Mucosa of stomach (tissue), 1 donor: ENCODE results near the gene HERC2.

Experiments
- H3K27me3 ChIP-seq: one replicate; pipeline ENCODE4 v1.7.0; 2013; ENCODE audit warnings: mild to moderate bottlenecking, low read length; ENCODE audit not compliant: control insufficient read depth, insufficient read depth
- H3K36me3 ChIP-seq: one replicate; pipeline ENCODE4 v1.7.0; 2013; ENCODE audit warnings: low read length; ENCODE audit not compliant: control insufficient read depth, insufficient read depth
- H3K4me1 ChIP-seq: one replicate; pipeline ENCODE4 v1.7.0; 2013; ENCODE audit warnings: mild to moderate bottlenecking, low read length; ENCODE audit not compliant: control insufficient read depth, insufficient read depth
- H3K4me3 ChIP-seq: one replicate; pipeline ENCODE4 v1.7.0; 2013; ENCODE audit warnings: low read length
- H3K9ac ChIP-seq: one replicate; pipeline ENCODE4 v1.7.0; 2013; ENCODE audit warnings: mild to moderate bottlenecking, low read length, moderate library complexity
- H3K9me3 ChIP-seq: one replicate; pipeline ENCODE4 v1.7.0; 2013; ENCODE audit warnings: mild to moderate bottlenecking, low read length, moderate library complexity; ENCODE audit not compliant: control insufficient read depth
- donor health status: Pancreatic carcinoma.

The HERC2 gene

DNA sequence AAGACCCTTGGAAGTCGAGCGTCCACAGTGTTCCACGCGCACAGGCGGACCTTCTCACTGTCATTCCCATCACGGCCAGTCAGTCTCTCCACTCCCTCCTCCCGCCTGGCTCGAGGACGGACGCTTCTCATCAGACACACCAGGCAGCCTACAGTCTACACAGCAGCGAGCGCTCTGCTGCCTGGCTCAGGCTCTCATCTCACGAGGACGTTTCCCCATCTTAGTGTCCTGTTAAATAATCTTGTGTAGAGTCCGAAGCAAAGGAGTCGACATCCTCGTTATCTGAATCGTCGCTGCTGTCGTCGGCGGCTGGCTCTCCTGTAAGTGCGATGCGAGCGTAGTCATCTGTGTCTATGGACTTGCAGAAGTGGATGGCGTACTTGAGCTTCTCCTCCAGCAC is 210.4 kb downstream of the HERC2 start:
- Histone ChIP-seq H3K4me1 (peaks cover 7% of the 10 kb centered on the region), H3K27me3 (peaks cover 16% of the 10 kb centered on the region), H3K36me3 (peaks cover 4% of the 10 kb centered on the region), H3K9me3 (no peaks in the 10 kb centered on the region), H3K4me3 (no peak overlapping the region), H3K9ac (no peak overlapping the region)

- peaks cover 26% of the 10 kb centered on the region for H3K27me3 ChIP-seq
- H3K9me3 ChIP-seq = no peaks in the 10 kb centered on the region
- no peak overlapping the region for H3K9ac ChIP-seq
- H3K4me1 ChIP-seq = peaks cover 13% of the 10 kb centered on the region
- H3K36me3 ChIP-seq = peaks cover 4% of the 10 kb centered on the region
- H3K4me3 ChIP-seq = no peak overlapping the region
Measured at GRCh38 chr15:28110481-28110881, 211.5 kb downstream of the HERC2 start.

GRCh38 chr15:28109626-28110455 is 212.1 kb downstream of the HERC2 start:
- no peak overlapping the region for H3K4me3 ChIP-seq
- peaks cover 4% of the 10 kb centered on the region for H3K36me3 ChIP-seq
- H3K9ac ChIP-seq = no peak overlapping the region
- H3K4me1 ChIP-seq = peaks cover 13% of the 10 kb centered on the region
- H3K27me3 ChIP-seq = peaks cover 30% of the 10 kb centered on the region
- H3K9me3 ChIP-seq = no peaks in the 10 kb centered on the region

- Histone ChIP-seq H3K9me3 (no peaks in the 10 kb centered on the region), H3K9ac (no peak overlapping the region), H3K4me1 (peaks cover 13% of the 10 kb centered on the region), H3K36me3 (peaks cover 4% of the 10 kb centered on the region), H3K27me3 (peaks cover 34% of the 10 kb centered on the region), H3K4me3 (no peak overlapping the region)
Measured at GRCh38 chr15:28107904-28108275, 214.1 kb downstream of the HERC2 start.

- Histone ChIP-seq H3K4me1 (peaks cover 13% of the 10 kb centered on the region), H3K36me3 (peaks cover under 1% of the 10 kb centered on the region), H3K9ac (peak overlapping the region; percentile 59), H3K4me3 (peak overlapping the region; percentile 31), H3K27me3 (peaks cover 34% of the 10 kb centered on the region), H3K9me3 (no peaks in the 10 kb centered on the region)
Measured at GRCh38 chr15:28107111-28107903, 214.7 kb downstream of the HERC2 start.

- Histone ChIP-seq H3K9ac (peak overlapping the region; percentile 59), H3K27me3 (peaks cover 36% of the 10 kb centered on the region)
Measured at GRCh38 chr15:28106294-28107110, 215.5 kb downstream of the HERC2 start.

GRCh38 chr15:28105793-28106192 is 216.2 kb downstream of the HERC2 start:
- no peak overlapping the region for H3K9ac ChIP-seq
- H3K27me3 ChIP-seq = peaks cover 43% of the 10 kb centered on the region
- no peaks in the 10 kb centered on the region for H3K9me3 ChIP-seq
- H3K36me3 ChIP-seq = no peaks in the 10 kb centered on the region
- H3K4me1 ChIP-seq = peaks cover 13% of the 10 kb centered on the region
- H3K4me3 ChIP-seq = no peak overlapping the region

More at GRCh38 chr15:28106294-28107110, 215.5 kb downstream of the HERC2 start:
- H3K4me3 ChIP-seq = peak overlapping the region; percentile 31
- H3K9me3 ChIP-seq = no peaks in the 10 kb centered on the region
- no peaks in the 10 kb centered on the region for H3K36me3 ChIP-seq
- peaks cover 13% of the 10 kb centered on the region for H3K4me1 ChIP-seq

GRCh38 chr15:28105224-28105791 is 216.7 kb downstream of the HERC2 start:
- no peaks in the 10 kb centered on the region for H3K36me3 ChIP-seq
- no peak overlapping the region for H3K4me3 ChIP-seq
- no peaks in the 10 kb centered on the region for H3K9me3 ChIP-seq
- H3K27me3 ChIP-seq = peaks cover 44% of the 10 kb centered on the region
- H3K4me1 ChIP-seq = peaks cover 13% of the 10 kb centered on the region
- H3K9ac ChIP-seq = no peak overlapping the region

GRCh38 chr15:28104326-28104725 is 217.7 kb downstream of the HERC2 start:
- Histone ChIP-seq H3K9ac (no peak overlapping the region), H3K36me3 (no peaks in the 10 kb centered on the region), H3K9me3 (no peaks in the 10 kb centered on the region), H3K4me1 (peaks cover 13% of the 10 kb centered on the region), H3K27me3 (peaks cover 54% of the 10 kb centered on the region), H3K4me3 (no peak overlapping the region)

DNA sequence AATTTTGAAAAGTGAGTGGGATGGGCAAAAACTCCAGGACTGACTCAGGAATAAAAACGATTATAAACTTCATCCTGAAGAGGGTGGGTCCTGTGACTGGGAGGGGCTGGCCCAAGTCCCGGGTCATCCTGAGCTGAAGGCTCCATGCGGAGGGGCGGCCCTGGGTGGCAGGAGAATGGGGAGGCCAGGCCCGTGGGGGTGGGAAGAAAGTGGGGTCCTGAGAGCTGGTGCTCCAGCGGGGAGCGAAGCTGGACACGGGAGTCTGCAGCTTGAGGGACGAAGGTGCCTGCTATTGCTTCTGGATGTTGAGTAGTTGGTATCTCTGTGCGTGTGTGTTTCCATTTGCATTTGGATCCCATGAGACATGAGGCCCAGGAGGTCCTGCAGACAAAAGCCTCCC is 218.1 kb downstream of the HERC2 start:
- peaks cover 16% of the 10 kb centered on the region for H3K4me1 ChIP-seq
- H3K9me3 ChIP-seq = no peaks in the 10 kb centered on the region
- peaks cover 58% of the 10 kb centered on the region for H3K27me3 ChIP-seq
- H3K36me3 ChIP-seq = no peaks in the 10 kb centered on the region
- H3K4me3 ChIP-seq = no peak overlapping the region
- H3K9ac ChIP-seq = no peak overlapping the region

DNA sequence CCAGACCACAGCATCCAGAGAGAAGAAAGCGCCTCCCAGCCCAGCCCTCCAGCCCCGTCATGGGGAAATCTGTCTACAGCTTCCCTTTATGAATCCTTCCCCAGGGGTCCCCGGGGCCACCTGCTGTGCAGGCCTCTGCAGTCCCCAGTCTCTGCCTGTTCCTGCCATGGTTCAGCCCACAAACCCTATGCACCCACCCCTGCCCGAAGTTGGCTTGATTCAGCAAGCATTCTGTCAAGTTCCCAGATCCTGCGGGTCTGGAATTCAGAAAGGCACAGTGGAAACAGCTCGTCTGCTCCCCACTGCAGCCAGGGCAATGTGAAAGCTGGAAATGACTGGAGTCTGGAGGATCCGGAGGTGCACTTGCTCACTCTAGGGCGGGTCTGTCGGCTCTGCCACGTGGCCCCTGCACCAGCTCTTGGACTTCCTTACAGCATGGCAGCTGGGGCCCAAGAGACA is 220.0 kb downstream of the HERC2 start:
- Histone ChIP-seq H3K4me3 (no peak overlapping the region), H3K9ac (no peak overlapping the region), H3K9me3 (no peaks in the 10 kb centered on the region), H3K4me1 (peaks cover 19% of the 10 kb centered on the region), H3K36me3 (no peaks in the 10 kb centered on the region), H3K27me3 (peaks cover 65% of the 10 kb centered on the region)
